ENCODE results near the gene HS6ST3. TPM values are rescaled to one million over a fixed set of nuclear protein-coding genes. Genes with fewer than 3 reads are reported as not detected.
"Not testable (repeated sequence)": the region's sequence is repeated elsewhere in the genome, so short reads cannot be mapped to it uniquely, and the experiment has no call there.

Gene HS6ST3
- polyA plus RNA-seq, 12 donors = 0.08 to 1.5 (median 0.30) TPM; not detected in 2

DNA sequence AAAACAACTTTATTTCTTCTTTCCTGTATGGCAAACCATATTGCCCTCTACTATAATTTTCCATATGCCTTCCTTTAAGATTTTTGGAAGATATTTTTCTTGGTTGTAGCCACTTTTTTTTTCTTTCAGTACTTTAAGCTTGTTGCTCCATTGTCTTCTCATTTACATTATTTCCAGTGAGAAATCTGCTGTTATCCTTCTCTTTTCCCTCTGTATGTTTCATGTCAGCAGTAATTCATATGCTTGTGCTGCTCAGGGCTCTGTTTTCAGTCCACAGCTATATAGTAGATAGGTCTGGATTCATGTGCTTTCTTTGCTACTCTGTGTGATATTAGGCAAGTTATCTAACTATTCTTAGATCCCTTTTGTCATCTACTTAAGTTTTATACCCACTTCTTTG lies 636.7 kb downstream of the HS6ST3 start:
- no peak for DNase-seq

DNA sequence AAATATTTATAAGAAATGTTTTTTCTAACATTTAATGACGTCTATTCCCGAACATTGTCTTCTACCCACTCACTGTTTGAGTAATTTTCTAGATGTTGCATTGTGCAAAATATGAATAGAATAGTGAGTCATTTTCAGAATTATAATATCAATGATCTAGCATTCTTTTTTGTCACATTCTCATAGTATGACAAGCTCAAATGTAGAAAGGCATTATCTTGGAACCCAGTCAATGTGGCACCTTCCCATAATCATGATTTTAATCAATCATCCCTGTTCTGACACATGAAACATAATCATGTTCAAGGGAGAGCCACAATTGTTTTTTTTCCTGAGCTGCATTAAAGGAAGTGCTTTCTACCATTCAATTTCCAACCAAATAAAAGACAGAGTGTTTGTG lies 638.6 kb downstream of the HS6ST3 start:
- no peak for DNase-seq

DNA sequence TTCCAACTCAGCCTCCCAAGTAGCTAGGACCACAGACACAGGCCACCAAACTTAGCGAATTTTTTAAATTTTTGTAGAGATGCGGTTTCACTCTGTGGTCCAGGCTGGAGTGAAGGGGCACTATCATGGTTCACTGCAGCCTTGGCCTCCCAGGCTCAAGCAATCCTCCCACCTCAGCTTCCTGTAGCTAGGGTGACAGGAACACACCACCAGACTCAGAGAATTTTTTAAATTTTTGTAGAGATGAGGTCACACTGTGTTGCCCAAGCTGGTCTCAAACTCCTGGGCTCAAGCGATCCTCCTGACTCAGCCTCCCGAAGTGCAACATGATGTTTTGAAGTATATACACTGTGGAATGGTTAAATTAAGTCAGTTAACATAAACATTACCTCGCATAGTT lies 640.8 kb downstream of the HS6ST3 start:
- no peak for DNase-seq

DNA sequence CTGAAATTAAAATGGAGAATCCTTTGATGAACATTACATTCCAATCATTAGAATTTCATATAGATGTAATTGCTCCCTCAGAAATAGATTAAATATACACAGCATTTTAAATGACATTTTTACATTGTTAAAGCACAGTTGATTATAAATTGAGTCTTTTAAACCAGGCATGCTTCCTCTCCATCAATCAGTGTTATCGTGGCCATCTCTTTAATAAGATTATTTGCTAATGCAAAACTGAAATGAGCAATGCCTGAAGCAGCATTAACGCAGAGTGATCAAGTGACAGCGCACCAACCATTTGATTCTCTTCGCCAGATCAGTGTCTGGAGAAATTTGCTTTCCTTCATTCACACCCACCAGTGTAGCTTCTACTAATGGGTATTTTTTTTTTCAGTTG lies 644.6 kb downstream of the HS6ST3 start:
- no peak for DNase-seq

DNA sequence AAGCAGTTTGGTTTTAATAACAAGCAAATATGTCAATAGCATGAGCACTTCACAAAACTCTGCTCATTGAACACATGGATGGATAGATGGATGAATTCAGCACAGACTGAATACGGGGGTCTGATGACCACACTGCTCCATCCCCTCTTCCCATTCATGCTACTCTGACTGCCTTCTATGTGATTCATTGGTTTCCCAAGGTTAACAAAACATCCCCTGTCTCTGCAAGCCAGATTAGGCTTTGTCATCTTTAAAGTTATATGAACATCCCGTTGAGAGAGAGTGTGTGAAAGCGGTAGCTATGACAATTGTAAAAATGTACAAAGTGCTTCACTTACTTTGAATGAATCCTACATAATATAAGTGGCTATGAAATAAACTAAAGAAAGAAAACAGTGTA lies 651.9 kb downstream of the HS6ST3 start:
- no peak for DNase-seq

DNA sequence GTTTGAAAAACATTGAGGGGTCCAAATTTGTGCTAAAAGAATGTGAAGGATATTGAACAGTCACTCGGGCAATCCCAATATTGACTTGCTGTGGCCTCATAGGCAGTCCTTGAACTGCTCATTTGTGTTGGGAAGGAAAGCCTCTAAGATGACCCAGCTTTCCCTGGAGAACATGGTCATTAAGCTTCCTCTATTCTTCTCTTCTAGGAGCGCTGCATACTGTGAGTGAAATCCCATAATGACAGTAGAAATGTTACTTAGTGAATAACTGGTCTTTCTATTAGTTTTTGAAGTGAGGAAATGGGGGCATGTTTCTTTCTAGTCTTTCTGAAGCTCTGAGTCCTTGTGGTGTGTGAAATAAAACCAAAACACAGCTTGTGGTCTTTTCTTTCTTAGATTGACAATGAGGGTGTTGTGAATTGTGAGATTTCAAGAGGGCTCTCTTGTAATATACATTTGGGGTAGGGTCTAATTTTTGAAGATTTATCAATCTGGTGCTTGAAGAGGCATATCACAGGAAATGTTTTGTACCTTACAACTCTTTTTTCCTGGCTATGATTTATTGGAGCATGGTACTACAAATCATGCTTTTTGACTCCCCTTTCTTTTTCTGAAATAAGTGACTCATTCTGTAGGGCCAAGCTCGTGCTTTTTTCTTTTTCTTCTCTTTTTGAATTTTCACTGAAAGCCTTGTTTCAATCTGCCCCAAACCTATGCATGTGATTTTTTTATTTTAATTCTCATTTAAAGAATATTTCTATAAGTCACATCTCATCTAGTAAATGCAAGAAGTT lies 653.6 kb downstream of the HS6ST3 start:
- DNase-seq = no peak

DNA sequence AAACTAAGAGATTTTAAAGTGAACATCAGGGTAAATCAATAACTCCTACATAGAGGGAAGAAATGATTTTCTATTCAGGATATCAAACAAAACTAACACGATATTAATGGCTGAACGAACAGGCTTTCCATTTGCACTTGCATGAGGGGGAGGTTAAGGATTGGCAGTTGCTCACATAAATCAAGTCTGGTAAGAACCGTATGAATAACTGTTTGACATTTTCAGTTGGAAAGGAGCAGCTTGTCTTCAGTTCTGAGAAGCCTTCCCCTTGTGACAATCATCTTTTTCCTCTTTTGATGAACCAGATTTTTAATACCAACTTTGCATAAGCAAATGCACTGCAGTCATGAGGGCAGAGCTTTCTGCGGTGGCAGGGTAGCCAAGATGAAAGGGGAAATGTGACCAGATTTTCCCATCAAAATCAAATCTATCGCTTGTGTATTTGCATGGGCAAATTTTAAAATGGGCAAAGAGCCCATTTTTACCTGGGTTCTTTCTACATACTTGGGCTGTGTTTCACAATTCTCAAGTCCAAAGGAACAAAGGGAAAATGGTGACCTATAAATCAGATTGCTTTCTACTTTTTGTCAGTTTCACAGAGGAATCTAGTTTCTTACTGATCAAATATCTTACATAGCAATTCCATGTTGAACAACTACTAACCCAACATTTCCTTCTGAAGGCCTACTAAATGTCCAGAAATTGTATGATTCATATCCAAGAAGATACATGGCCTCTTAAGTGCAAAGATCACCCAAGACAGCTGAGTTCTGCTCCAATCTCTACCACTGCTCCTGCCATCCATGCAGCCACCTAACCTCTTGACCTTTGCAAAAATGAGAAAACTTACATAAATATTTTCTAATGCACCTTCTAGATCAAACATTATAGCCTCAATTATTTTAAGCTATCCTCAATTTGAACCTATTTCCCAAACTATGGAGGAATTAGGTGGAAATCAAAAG lies 654.7 kb downstream of the HS6ST3 start:
- DNase-seq = no peak

DNA sequence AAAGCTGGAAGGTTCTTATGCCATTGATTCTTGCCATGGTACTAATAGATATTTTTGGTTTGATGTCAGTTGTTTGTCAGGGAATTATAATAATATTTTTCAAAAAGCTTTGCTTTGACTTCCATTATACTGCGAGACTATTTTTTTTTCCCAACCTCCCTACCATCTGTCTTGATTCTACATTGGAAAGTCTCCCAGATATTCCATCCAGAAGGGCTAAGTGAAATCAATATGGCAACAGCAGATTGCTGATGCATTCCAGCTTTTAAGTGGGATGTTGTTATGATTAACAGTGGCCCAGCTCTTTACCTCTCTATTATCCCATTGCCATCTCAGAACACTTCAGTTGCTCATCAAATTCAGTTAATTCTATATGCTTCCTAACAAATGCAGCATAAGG lies 657.0 kb downstream of the HS6ST3 start:
- DNase-seq = no peak

DNA sequence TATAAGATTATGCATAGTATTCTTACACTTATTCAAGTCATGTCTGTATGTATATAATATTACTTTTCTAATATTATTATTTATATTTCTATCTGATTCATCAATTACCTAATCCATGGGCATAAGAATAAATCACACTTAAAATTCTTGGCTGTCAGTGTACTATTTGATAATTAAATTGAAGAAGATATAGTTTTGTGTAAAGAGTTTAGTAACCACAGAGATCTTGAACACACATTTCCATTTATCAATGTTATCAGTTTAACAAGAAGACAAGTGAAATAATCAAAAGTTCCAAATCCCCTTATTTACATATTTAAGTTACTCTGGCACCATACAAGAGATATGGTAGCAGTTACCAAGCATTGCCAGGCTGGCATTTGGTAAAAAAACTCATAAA lies 659.9 kb downstream of the HS6ST3 start:
- no peak for DNase-seq

DNA sequence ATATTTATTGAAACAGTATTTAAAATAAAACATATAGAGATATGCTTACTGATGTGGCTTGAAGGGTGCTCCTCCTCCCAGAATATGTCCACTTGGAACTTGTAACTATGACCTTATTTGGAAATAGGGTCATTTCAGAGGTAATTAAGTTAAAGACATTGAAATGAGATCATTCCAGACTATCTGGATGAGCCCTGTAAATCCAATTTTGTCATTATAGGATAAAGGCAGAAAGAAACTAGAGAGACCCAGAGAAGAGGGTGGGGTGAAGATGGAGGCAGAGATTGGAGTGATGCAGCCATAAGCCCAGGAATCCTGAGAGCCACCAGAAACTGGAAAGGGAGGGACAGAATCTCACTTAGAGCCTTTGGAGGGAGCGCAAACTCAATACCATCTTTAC lies 661.2 kb downstream of the HS6ST3 start:
- no peak for DNase-seq

DNA sequence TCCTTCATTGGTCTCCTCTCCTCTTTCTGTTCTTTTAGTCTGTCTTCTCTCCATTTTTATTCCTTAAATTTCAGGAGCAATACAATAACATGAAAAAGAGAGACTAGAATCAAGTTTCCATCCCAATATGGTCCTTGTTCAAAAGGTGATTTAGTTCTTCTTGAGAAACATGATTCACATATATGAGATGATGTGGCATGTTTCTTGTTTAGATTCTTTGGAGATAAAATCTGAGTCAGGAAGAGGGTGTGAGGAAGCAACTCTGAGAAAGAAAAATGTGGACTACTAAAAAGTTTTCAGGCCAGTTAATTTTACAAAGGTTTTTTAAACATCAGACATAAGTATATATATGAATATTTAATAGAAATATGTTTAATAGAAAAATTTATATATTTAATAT lies 673.0 kb downstream of the HS6ST3 start:
- no peak for DNase-seq

DNA sequence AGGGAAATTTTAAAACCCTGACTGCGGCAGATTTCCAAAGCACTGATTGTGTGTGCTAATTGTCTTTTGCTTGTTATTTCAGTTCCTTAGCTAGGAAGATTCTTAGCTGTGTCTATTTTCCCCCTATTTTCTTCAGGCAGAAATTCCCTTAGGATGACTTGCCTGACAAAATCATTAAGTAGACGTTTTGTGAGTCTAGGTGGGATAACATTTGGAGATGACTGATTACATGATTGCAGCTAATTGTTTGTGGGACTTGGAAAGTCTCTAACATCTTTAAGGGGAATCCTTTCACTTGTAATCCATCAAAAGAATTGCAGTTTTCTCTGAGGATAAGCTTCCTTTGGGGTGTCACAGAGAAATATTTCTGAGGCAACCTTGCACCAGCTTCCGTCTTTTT lies 676.4 kb downstream of the HS6ST3 start:
- DNase-seq = no peak

DNA sequence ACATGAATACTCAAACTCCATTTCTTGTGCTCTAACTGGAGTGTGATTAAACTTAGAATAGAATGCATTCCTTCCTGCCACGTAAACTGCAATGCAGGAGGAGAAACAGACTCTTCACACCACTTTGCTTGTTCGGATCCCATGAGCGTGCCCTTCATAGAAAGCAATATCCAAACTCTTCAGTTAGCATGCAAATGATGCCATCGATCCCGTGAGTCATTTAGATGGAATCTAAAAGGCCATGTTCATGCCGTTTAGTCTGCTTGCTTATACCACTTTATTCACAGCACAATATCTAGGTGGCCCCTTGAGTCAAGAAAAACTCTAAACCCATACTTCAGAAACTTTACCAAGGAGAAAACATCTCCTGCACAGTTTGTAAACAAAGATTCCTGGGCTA lies 678.6 kb downstream of the HS6ST3 start:
- no peak for DNase-seq

DNA sequence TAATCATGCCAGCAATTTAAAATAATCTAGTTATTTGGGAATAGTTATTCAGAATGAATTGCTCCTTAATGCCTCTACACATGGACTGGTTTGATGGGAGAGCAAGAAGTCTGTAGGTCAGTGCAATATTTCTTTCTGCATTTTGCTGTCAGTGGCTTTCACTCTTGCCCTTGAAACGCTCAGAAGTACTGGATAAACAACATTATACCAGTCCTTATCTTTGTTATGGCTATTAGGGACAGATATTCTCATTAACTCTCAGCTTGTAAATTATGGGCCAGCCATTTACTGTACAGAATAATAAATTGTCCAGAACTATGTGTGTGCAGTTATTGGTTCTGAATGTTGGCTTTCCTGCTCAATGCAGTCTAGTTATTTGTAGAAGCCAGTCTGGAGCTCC lies 680.0 kb downstream of the HS6ST3 start:
- no peak for DNase-seq

DNA sequence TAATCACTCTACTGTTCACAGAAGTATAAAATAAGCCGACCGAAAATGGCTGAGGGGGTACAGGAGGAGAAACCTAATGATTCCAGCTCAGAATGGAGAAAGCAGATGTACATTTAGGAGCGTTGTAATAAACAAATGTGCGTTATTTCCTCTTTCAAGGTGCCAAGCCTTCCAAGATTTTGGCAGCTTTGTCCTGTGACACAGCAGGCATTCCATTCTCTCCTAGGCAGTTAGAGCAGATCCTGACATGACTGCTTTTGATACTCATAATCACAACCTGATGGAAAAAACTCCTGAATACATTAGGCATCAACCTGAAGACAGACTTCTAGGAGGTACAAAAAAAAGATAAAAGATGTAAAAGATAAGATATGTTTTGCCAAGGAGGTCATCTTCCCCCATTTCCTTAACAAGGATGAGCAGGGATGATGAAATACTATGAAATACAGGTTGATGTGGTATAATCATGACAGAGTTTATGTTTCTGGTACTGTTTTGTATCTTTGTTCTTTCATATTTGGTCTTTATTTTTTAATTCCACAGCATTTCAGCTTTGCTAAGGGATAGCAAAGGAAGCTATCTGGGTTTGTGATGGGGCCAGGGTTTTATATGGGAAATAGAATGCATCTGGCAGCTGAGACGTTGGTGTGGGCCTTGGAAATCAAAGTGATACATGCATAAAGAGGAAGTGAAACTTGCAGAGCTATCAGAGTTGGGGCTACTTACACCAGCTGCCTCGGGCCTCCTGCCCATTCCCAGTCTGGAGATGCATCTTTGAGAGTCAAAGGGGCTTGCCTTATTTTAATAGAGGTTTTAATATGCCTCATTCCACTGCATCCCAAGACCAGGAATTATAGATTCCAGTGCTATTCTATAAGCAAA lies 681.8 kb downstream of the HS6ST3 start:
- DNase-seq = peak; percentile 46

DNA sequence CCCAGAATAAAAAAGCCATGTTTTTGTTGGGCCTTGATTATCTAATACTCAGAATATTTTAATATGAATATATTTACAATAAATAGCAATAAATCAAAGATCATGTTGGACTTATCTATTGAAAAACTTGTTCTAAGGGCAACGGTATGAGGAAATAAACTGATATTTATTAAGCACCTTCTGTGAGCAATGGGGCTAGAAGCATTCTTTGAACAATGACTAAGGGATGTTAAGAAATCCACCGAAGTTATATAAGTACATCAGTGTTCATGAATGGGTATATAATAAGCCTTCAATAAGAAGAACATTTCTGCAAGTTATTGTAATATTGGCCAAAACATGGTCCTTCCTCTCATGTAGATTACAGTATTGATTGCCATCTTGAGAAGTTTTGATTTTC lies 682.5 kb downstream of the HS6ST3 start:
- no peak for DNase-seq

DNA sequence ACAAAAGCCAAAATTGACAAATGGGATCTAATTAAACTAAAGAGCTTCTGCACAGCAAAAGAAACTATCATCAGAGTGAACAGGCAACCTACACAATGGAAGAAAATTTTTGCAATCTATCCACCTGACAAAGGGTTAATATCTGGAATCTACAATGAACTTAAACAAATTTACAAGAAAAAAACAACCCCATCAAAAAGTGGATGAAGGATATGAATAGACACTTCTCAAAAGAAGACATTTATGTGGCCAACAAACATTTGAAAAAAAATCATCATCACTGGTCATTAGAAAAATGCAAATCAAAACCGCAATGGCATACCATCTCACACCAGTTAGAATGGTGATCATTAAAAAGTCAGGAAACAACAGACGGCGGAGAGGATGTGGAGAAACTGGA lies 688.4 kb downstream of the HS6ST3 start:
- not testable (repeated sequence) for DNase-seq

DNA sequence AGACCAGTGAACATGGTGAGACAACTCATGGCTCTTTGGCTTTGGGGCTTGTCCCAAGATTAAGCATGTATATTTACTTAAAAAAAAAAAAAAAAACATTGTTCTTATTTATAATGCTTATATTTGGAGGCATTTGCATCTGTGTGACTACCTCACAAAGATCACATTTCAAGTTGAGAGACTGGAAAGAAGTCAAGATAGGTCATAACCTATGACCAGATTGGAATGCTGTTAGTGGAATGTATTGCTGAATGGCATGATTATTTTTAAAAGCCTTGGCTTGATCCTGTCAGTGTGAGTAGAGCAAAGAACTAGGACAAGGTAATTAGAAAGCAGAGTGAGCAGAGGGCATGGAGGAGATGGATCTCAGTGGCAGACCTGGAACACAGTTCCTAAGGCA lies 689.8 kb downstream of the HS6ST3 start:
- no peak for DNase-seq

DNA sequence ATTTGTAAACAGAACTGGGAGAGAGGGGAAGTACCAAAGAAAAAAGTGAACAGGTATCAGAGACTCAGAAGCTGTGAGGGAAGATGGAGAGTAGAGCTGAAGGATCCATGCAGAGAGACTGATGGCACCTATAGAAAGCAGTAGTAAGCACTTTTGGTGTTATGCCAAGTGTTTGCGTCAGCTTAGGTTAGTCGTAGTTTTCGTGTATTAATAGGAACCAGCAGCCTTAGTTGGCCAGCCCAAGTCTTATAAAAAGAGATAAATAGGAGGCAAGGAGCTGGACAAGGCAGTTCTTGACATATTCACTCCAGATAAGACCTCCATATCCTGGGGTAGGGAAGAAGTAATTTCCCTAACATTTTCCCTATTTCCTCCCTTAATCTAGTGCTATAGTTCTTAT lies 690.2 kb downstream of the HS6ST3 start:
- no peak for DNase-seq

DNA sequence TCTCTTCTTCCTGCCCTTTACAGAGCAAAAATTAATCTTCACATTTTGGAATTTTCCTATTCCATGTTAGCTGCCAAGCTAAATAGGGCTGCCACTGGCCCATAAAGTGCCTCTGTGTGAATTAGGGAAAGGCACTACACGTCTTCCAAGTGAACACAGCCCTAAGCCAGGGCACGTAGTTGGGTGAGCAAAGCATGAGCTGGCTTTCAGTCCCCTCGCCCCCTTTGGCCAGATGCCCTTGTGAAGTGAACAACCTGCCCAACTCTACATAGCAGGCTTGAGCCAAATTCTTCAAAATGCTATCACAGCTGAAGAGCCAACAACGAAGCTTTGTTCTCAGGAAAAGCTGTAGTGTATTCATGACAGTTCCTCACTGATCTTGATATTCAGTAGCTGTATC lies 691.2 kb downstream of the HS6ST3 start:
- DNase-seq = no peak

DNA sequence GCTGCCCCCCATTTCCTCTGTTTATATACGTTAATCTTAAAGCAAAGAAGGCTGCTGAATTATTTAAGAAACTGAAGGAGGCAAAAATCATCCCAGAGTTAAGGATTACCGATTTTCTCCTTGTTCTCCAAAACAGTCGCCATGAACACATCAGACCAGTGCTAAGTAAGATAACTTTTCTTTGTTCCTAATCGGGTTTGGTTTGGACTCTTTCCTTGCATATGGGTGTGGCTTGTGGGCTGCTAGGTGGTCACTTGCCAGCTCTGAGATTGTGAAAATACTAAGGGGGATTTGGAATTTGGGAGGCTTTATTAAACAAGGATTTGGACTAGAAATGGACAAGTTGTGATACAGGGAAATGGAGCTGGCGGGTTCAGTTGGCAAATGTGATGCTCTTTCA lies 692.3 kb downstream of the HS6ST3 start:
- DNase-seq = no peak

DNA sequence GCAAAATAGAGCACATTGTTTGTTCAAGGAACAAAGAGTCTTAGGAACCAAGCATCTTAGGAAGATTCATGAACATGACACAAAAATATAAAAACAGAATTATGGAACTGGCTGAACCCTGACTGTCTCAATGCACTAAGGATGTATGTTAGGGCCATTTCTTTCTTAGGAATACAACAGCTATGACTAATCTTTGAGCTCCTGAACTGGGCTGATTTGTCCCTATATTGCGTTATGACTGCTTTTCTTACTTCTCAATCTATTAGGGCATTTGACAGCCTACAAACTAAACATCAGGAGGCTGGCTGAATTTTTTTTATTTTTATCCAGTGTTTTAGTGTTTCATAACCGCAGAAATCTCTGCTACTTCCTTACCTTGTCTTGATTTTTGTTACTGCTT lies 693.1 kb downstream of the HS6ST3 start:
- no peak for DNase-seq

All from muscle of arm (tissue), 12 donors.